Measurements from ENCODE around the gene VTI1A.
"Not testable (repeated sequence)": the region's sequence is repeated elsewhere in the genome, so short reads cannot be mapped to it uniquely, and the experiment has no call there.

Gene VTI1A

GRCh38 chr10:112552593-112553110, 105.6 kb downstream of the VTI1A start:
- no peak for DNase-seq

GRCh38 chr10:112553315-112553714, 106.3 kb downstream of the VTI1A start:
- DNase-seq: no peak

GRCh38 chr10:112554263-112554662, 107.2 kb downstream of the VTI1A start:
- DNase-seq: no peak

GRCh38 chr10:112557197-112557596, 110.2 kb downstream of the VTI1A start:
- no peak for DNase-seq

- DNase-seq: no peak
Measured at GRCh38 chr10:112558476-112559142, 111.6 kb downstream of the VTI1A start.

GRCh38 chr10:112559349-112559748, 112.3 kb downstream of the VTI1A start:
- DNase-seq: no peak

- no peak for DNase-seq
Measured at GRCh38 chr10:112562122-112562521, 115.1 kb downstream of the VTI1A start.

GRCh38 chr10:112562809-112563663, 116.0 kb downstream of the VTI1A start:
- DNase-seq: no peak

- no peak for DNase-seq
Measured at GRCh38 chr10:112564337-112564736, 117.3 kb downstream of the VTI1A start.

GRCh38 chr10:112565434-112566053, 118.5 kb downstream of the VTI1A start:
- DNase-seq: no peak

GRCh38 chr10:112570585-112570984, 123.6 kb downstream of the VTI1A start:
- no peak for DNase-seq

- DNase-seq: no peak
Measured at GRCh38 chr10:112579578-112579977, 132.6 kb downstream of the VTI1A start.

GRCh38 chr10:112580267-112580666, 133.3 kb downstream of the VTI1A start:
- no peak for DNase-seq

GRCh38 chr10:112581921-112582320, 134.9 kb downstream of the VTI1A start:
- no peak for DNase-seq

GRCh38 chr10:112583236-112583939, 136.4 kb downstream of the VTI1A start:
- no peak for DNase-seq

- no peak for DNase-seq
Measured at GRCh38 chr10:112584276-112584675, 137.3 kb downstream of the VTI1A start.

GRCh38 chr10:112585126-112585525, 138.1 kb downstream of the VTI1A start:
- DNase-seq: no peak

- DNase-seq: no peak
Measured at GRCh38 chr10:112585960-112586359, 138.9 kb downstream of the VTI1A start.

GRCh38 chr10:112587729-112588128, 140.7 kb downstream of the VTI1A start:
- no peak for DNase-seq

GRCh38 chr10:112588225-112588990, 141.4 kb downstream of the VTI1A start:
- DNase-seq: no peak

- no peak for DNase-seq
Measured at GRCh38 chr10:112589081-112589480, 142.1 kb downstream of the VTI1A start.

- not testable (repeated sequence) for DNase-seq
Measured at GRCh38 chr10:112590786-112591185, 143.8 kb downstream of the VTI1A start.
